IPS-NIHi7 (cell line): Measurements from ENCODE around the gene GMPR2.
A peak's percentile ranks its signal among the peaks of the same experiment; 100 is the strongest.

Experiments
- DNase-seq: peaks from one replicate; pipeline ENCODE4 v3.0.0; 2012; ENCODE audit warnings: mixed read lengths; ENCODE audit errors: extremely low spot score

Gene GMPR2

DNA sequence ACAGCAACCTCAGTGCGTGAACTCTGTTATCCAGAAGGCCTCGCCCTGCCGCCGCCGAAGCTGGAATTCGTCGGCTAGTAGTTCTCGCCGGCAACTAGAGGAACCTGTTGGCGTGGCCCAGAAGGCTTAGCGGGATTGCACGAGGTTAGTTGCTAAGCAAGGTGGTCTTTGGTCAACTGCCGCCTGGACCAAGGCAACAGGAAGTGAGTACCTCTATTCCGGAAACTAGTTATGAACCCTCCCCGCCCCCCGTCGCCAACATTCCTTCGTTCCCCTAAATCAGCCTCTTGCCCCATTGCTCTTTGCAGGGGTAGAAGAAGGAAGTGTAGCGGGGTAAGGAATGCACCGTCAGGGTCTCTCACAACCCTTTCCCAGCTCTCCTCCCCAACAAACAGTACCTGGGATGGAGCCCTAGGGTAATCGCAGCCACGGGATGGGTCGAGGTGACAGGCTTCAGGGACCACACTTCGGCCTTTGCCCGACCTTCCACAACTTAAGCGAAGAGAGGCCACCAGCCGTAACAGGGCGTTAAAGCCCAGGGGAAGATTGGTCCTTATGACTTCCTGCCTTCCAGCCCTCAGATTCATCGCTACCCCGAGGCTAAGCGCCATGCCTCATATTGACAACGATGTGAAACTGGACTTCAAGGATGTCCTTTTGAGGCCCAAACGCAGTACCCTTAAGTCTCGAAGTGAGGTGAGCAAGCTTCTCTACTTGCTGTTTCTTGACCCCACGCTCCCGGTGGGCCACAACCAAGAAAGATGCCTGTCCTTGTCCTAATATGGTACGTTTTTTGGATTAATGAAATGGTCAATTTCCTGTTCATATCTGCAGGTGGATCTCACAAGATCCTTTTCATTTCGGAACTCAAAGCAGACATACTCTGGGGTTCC lies at the start of gene GMPR2:
Gene GMPR2 (plus strand): TSS at position 285 of the 893 bp plus-strand sequence. CDS start 325 bp downstream, at position 610.
- no peak for DNase-seq

DNA sequence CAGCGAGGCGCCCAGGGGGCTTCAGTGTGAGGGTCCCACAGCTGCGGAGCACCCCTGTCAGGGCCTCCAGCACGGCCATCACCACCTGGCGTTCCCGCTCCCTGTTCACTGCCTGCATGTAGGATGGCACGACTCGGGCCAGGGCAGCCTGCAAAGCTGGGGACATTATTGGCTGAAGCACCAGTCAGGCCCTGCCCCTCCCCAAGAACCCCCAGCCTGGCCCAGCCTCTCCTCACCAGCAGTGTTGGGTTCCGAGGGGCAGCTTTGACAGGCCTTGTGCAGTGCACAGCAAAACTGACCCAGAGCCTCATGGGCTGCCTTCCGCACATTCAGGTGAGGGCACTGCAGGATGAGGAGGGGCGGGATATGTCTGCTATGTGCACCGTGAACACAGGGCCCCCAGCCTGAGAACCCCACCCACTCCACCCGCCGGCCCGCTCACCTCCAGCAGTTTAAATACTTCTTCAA lies 49.7 kb upstream of the GMPR2 start:
- DNase-seq: no peak

DNA sequence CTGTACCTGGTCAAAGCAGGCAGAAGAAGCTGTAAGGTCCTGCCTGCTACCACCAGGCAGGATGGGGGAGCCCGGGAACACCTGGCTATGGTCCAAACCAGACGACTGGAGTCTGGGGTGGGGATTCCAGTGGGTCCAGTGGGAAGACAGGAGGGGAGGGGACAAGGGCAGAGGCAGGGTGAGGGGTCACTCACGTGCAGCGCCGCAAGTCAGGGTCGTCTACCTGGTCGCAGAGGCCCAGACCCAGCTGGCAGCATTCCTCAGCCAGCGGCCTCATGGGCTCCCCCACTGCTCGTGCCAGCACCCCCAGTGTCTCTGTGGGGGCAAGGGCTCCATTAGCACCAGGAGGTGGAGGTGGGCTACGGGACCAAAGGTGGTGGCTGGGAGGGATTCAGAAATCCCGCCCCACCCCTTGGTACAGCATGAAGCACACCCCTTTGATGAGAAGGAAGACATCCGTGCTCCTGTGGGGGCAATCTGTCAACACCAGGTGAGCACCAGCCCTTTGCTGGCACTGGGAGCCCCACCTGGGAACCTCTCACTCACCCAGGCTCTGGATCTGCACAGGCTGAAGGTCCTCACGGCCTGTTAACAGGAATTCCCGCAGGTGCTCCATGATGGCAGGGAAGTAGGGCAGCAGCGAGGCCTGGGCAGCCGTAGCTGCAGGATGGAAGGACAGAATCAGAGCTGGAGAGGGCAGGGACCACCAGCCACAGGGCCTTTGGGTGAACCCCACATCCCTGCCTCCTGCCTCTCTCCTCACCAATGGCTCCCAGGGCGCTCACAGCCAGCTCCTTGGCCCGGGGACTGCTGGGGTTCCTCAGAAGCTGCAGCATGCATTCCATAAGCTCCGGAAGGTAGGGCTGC lies 48.4 kb upstream of the GMPR2 start:
- DNase-seq: no peak

DNA sequence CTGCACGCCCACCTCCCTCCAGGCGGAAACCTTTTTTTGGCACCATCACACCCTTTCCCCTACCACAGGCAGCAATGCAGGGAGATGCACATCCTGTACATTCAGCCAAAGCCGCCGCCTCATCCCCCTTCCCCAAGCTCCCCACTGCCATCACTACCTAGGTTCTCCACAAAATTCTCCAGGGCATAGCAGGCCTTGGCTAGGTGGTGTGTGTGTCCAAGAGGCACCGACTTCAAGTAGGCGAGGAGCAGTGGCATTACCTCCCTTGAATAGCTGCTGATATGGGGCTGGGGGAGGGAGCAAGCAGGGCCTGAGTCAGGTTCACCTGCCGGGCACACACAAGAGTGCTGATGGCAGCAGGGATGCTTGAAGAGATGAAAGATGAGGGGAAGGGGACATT lies 47.7 kb upstream of the GMPR2 start:
- DNase-seq: no peak

DNA sequence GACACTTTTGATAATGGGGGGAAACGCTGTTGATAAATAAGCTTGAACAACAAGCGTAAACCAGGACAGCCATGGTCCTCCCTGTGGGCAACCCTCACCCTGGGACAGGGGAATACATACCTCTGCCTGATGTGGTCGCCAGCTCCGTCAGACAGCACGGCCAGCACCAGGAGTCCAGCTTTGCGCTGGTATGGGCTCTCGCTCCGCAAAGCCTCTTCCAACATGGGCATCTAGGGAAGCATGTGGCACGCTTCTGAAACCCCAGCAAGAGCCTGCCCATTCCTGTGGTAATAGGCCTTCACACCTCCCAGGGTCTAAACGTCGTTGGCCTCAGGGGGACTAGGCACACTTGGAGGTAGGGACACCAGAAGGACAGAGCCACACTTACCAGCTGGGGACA lies 47.0 kb upstream of the GMPR2 start:
- DNase-seq: no peak

DNA sequence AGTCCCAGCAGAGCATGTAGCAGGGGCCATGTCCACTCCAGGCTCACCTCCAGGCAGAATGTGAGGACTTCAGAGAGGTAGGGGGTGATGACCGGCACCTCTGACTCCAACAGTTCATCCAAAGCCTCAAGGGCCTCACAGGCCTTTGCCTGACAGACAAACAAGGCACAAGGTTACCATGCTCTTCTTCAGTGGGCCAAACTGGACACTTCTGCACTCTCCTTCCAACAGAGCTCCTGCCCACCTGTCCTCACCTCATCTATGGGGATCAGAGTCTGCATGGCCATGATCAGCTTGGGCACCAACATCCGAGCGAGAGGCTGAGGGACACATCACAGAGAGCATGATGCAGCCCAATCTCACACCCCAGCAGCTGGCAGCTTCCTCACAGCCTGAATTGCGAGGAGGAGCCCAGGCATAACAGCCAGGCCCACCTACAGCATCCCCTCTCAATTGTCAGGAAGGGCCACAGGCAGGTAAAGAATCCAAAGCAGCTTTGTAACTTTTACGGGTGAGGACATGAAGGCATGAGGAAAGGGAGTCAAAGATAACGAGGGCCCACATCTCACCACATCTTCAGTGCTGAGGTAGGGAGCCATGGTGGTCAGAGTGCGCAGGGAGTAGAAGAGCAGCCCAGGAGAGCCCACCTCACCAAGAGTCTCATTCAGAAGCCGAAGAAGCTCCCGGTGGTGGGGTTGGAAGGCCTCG lies 45.7 kb upstream of the GMPR2 start:
- no peak for DNase-seq

DNA sequence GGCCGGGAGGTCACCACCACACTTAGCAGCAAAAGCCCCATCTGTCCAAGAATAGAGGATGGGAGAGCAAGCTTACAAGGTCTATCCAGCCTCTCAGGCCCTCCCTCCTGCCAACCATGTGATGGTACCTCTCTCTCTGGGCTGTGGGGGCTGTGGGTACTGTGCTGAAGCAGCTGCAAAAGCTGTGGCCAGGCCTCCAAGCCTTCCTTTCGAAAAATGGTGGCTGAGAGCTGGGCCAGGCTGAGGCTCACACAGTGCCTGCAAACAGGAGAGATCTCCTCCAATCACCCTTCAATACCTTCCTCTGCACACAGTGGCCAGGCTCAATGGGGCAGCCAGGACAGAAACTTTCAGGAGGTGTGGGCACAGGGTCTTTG lies 45.2 kb upstream of the GMPR2 start:
- no peak for DNase-seq

DNA sequence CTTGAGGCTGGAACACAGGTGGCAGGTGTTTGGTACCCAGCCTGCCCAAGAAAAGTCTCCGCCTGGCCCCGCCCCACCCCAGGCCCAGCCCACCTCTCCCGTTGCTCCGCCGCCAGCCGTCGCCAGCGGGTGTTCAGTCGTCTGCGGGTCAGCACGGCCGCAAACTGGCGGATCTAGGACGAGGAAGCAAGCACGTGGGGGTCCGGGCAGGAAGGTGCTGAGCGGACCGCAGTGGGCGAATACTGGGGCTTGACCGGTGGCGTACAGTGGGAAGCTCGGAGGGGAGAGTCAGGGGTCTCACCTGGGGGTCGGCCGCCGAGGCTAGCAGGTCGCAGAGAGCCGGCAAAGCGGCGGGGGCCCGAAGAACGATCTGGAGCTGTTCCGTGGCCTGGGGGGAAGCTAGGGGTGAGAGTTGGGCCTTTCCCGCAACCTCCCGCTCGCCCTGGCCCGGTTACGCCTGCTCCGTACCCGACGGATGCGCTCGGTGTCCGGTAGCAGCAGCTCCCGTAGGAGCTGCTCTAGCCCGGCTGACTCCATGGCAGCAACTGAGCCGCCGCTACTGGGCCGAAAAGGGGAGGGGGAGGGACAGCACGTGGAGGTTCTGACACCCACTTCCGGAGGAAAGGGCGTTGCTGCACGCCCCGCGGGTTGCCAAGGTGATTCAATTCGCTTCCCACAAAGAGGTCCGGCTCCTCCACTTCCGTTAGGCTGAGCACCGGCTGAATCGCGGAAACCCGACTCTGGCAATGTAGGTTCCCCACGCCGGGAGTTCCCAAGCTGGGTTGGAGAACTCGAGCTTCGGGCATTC lies 44.3 kb upstream of the GMPR2 start, which contains the start of gene IPO4:
Gene IPO4 (minus strand): TSS at position 566 of the 808 bp plus-strand sequence. CDS start 29 bp downstream, at position 537.
- peak; percentile 98 for DNase-seq

DNA sequence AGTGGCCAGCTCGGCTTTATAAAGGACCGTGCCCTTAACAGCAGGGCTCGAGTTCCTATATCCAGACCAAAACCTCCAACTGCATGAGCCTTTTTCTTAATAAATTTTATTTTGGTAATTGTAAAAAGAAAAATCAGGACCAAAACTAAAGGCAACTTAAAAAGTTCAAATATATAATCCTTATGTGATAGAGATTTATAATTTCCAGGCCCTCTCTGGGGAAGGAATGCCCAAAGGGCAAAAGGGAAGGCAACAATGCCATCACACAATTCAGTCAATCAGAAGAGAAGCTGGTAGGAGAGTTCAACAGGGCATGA lies 43.7 kb upstream of the GMPR2 start:
- no peak for DNase-seq

DNA sequence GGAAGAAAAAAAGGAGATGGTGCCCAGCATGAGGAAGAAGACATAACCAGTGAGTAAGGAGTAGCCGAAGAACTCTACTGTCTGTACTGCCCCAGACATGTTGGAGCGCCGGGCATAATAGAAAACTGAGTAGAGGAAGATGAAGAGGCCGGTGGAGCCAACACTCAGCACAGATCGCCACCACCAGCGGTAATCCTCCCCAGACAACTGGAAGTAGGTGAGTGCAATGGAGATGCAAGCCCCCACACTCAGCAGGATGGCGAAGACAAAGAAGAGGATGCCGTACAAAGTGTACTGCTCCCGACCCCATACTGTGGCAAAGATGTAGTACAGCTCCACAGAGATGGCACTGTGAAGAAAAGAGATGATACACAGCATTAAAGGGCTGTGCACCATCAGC lies 43.3 kb upstream of the GMPR2 start:
- no peak for DNase-seq

DNA sequence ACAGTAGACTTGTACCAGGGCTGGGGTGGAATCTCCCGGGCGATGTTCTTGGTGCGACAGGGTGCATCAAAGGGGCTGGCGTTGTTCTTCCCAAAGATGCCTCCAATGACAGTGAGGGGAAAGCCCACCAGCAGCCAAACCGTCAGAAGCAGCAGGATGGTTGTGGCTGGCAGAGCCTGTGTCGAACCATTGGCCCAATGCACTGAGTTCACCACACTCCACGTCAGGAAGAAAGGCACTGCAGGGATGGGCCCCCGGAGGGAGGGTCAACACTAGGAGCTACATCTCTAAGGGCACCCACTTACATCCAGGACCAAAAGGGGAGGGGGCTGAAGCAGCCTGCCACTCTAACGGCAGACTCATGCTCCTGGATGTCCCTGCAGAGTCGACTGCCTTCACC lies 42.3 kb upstream of the GMPR2 start:
- no peak for DNase-seq

DNA sequence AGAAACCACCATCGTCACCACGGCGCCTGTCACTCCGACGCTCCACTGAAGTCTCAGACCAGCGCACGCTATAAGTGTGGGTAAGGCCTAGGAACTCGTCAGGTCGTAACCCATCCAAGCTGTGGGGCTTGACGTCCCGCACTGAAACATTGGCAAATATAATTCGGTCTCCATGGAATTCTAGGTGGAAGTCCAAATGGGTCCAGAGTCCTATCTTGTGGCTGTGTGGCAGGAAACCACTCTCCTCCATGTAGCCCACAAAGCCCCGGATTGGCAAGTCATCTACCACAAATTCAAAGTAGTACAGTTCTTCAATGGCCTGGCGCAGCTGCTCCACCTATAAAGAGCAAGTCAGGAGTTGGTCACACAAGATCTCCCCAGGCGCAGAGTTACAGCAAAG lies 39.8 kb upstream of the GMPR2 start:
- no peak for DNase-seq

DNA sequence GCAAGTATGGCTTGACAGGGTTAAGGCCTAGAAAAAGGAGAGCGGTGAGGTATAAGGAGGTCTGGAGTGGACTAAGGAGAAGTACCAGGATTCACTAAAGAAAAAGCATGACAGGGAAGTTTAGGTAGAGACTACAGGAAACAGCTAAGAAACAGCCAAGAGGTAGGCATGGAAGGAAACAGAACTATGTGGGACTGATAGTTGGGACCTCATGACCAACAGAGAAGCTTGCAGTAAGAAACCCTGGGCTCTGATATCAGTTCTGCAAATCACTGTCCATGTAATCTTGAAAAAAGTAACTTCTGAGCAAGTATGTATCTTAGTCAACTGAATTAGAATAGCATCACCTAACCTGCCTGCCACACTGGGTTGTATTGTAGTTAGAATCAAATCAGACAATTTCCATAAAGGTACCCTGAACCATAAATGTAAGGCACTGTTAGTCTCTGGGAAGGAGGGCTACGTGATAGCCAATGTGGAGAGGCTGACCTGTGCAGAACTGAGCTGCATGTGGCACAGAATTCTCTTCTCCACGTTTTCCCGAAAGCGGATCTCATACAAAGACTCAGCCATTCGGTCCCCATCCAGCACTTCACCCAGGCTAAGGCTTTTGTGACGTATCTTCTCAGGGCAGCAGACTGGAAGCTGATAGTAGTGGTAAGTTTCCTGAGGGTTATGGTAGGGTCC lies 38.4 kb upstream of the GMPR2 start:
- no peak for DNase-seq

DNA sequence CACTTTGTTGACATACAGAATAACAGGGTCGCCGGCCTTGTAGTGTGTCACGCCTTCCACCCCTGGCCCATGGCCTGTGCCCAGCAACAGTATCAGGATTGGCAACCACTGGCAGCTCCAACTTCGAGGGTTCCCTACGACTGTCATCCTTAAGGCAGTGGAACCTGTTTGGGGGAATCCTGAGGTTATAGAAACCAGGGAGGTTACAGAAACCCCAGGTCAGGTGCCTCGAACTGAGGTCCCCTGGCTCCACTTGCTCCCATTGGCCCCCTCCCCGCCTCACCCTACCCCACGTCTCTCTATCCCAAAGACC lies 37.9 kb upstream of the GMPR2 start:
- DNase-seq: no peak

DNA sequence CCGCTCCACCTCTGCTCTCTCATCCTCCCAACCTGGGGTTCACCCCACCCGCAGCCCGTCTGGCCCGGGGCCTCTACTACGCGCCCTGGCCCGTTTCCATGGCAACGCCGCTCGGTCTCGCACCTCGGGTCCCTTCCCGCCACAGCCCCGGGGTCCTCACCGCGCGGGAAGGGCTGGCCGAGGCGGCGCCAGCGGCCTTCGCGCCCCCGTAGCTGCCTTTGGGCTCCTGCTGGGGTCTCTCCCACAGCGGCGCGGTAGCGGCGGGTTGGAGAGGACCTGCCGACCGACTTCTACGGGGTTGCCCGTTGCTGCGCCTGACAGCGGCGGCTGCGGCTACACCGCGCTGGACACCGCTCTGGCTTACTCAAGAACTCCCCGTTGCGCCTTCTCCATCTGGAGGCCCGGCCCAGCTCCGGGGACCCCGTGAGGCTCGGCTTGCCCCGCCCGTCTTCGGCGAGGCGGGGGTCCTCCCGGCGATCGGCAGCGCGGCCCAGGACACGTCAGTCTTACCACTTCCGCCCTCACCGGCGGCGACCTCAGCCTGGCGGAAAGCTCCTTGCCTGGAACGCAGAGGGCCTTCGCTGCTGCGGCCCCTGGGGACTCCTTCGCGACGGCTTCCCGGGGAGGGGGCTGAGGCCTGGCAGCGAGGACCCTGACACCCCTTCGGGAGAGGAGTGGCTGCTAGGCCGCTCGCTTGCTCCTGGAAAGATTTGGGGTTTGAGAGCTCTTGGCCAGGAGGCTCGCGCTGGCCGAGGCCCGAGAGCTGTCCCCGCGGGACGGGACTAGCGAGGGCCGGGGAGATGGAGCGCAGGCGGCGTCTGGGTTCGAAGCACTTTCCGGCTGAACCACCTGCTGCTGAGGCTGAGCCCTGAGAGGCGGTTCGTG lies 37.3 kb upstream of the GMPR2 start, which contains the start of gene TM9SF1:
Gene TM9SF1 (minus strand): TSS at position 256 of the 885 bp plus-strand sequence. CDS start 422 bp downstream, outside the sequence.
- DNase-seq: peak; percentile 95

DNA sequence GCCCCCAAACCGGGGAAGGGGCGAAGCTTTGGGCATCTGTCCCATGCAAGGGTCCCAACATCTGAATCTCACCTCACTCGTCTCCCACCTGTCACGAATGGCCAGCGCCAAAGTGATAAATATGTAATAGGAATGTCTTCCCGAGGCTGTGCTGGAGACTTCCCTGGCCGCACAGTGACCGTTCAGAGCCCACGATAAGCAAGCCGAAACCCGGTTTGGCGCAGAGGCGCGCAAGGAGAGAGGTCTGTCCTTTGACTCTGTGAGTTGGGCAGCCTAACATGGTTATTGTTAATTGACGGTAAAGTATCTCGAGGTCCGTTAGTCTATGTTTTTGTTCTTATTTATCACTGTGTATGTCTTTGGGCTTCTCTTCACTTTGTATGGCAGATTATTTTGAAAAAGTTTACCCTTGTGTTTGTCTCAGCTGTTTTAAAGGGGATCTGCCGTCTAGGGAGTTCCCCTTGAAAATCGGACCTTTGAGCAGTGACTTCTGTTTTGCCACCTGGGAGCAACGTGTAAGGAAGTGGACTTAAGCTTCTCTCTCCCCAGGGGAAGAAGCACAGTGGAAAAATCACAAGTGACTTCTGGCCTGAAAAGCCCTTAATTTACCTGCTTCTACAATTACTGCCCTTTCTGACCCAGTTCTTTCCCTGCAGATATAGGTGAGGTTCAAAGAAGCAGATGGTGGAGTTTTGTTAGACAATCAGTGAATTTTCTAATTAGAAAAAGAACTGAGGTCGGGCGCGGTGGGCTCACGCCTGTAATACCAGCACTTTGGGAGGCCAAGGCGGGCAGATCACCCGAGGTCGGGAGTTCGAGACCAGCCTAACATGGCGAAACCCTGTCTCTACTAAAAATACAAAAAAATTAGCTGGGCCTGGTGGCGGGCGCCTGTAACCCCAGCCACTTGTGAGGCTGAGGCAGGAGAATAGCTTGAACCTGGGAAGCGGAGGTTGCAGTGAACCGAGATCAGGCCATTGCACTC lies 36.4 kb upstream of the GMPR2 start:
- DNase-seq: peak; percentile 36

DNA sequence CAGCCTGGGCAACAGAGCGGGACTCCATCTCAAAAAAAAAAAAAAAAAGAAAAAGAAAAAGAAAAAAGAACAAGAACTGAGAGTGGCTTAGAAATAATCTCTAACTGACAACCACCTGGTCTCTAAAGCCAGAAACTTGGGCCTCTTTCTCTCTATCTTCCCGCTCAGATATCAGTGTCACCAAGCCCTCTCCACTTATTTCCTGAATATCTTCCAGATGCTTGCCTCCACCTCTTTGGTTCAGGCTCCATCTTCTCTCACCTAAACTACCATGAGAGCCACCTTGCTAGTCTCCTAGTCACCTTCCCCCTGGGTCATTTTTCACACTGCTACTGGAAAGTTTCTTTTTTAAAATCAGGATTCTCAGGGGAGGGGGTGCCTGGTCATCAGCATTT lies 35.7 kb upstream of the GMPR2 start:
- DNase-seq: no peak

DNA sequence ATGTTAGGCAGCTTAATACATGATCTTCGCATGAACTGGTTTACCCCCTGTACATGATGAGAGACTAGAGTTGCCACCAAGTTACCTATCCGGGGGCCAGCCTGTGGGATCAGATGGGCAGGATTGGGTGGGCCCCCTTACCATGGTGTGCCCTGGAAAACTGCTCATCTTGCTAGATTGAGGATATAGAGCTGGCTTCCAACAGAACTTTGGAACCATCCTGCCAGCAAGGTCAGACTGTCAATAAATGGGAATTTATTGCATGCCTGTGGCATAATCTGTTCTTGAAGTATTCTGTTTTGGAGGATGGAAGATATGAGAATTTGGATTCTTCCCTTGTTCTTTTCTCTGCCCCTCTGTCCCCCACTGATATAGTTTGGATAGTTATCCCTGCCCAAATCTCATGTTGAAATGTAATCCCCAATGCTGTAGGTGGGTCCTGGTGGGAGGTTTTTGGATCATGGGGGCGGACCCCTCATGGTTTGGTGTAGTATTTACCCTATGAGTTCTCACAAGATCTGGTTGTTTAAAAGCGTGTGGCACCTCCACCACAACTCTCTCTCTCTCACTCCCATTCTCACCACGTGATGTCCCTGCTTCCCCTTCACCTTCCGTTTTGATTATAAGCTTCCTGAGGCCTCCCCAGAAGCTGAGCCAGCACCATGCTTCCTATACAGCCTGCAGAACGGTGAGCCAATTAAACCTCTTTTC lies 33.8 kb upstream of the GMPR2 start:
- no peak for DNase-seq
